Neutrophil (primary cell): ENCODE results near the gene LDLRAD4.

Source experiments
- H3K27ac ChIP-seq: fragments of 200-600 bp; sonication (generic); 2 replicates; pipeline ENCODE4 v1.5.1; 2016; ENCODE audit warnings: mild to moderate bottlenecking, moderate library complexity
- H3K27me3 ChIP-seq: fragments of 200-600 bp; sonication (generic); 2 replicates; pipeline ENCODE4 v1.6.0; 2016; ENCODE audit warnings: mild to moderate bottlenecking
- H3K36me3 ChIP-seq: fragments of 200-600 bp; sonication (generic); 2 replicates; pipeline ENCODE4 v1.5.1; 2017
- H3K4me1 ChIP-seq, 2 experiments: fragments of 200-600 bp in 1 of 2; sonication (generic) in 1 of 2; 1 replicate in 1 of 2; 2 replicates in 1 of 2; pipeline versions ENCODE4 v1.5.1 to v1.6.1; 2013 to 2016; ENCODE audit warnings: low read depth in 1 of 2, low read length in 1 of 2, mild to moderate bottlenecking in 1 of 2, moderate library complexity in 1 of 2; ENCODE audit not compliant: control insufficient read depth in 1 of 2, insufficient read depth in 1 of 2
- H3K4me3 ChIP-seq, 2 experiments: fragments of 200-600 bp in 1 of 2; sonication (generic) in 1 of 2; 1 replicate in 1 of 2; 2 replicates in 1 of 2; pipeline ENCODE4 v1.5.1; 2013 to 2016; ENCODE audit warnings: low read depth in 1 of 2, low read length in 1 of 2, mild to moderate bottlenecking in 1 of 2, moderate library complexity in 1 of 2
- H3K9me3 ChIP-seq: fragments of 200-600 bp; sonication (generic); 2 replicates; pipeline ENCODE4 v1.5.1; 2016
- CTCF ChIP-seq: fragments of 200-600 bp; sonication (generic); IDR thresholded peaks from 2 replicates; pipeline ENCODE4 v1.5.1; 2016; ENCODE audit warnings: antibody characterized with exemption

Gene LDLRAD4

DNA sequence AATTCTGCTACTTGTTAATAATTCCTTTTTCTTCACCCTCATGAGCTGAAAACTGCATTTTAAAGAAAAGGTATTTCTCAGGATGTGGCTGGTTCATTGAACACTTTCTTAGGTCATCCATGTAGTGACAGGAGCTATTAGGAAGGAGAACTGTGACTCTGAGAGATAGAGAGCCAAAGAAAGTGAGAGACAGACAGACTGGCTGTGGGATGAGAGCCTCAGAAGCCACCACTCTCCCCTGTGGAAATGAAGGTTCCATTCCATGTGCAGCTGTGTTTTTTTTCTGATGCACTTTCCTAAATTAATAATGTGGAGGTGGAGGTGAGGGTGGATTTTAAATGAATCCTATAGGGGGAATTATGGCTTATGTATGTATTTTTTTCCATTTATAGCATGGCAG, 394.5 kb downstream of the LDLRAD4 start:
- H3K9me3 ChIP-seq: no peaks in the 10 kb centered on the region
- peaks cover 11 to 25% of the 10 kb centered on the region in 2 experiments for H3K4me1 ChIP-seq
- H3K27ac ChIP-seq: no peak overlapping the region
- H3K4me3 ChIP-seq: no peak overlapping the region
- no peaks in the 10 kb centered on the region for H3K36me3 ChIP-seq
- TF ChIP-seq CTCF: no peak
- H3K27me3 ChIP-seq: peaks cover 62% of the 10 kb centered on the region

DNA sequence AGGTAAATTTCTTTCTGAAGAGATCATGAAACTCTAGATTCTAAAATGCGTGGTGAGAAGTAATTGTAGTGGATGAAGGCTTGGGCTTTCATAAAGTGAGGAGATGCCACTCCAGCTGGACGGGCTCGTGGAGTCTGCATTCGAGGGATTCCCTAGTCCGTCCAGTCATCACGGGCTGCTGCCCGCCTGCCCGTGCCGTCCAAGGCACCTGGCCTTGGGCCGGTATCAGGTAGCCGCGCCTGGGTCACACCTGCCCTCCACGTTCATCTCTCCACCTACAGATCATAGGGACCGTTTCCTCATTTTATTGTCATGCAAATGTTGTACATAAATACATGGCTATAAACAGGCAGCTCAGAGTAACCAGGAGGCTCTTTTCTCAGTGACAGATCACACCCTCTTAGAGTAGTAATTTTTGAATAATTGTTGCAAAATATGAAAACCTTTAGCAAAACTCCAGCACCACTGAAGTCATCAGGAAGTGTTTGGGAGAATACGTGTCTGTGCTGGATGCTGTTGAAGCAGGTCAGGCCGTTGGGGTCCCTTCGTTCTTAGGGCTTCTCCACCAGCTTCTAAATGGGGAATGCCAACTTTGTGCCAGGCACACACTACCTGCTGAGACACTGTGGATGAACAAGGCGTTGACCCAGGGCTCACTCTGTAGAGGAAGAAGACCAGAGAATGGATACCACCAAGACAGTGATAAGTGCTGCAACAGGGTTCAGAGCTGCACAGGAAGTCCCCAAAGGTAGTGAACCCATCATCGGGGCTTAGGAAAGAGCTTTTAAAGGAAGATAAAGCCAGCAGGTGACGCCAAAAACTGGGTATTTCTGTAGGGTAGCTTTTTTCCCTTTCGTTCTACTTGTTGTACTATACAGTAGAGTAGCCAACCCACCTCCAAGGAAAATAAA, 395.3 kb downstream of the LDLRAD4 start:
- Histone ChIP-seq H3K4me3 (no peak overlapping the region), H3K9me3 (no peaks in the 10 kb centered on the region), H3K27me3 (peaks cover 62% of the 10 kb centered on the region), H3K36me3 (no peaks in the 10 kb centered on the region), H3K4me1 (peaks cover 11 to 25% of the 10 kb centered on the region in 2 experiments), H3K27ac (no peak overlapping the region)
- TF ChIP-seq CTCF: no peak

- Histone ChIP-seq H3K27ac (no peak overlapping the region), H3K4me3 (no peak overlapping the region), H3K4me1 (peaks cover 11 to 25% of the 10 kb centered on the region in 2 experiments)
Observed at GRCh38 chr18:13614641-13615288, 396.2 kb downstream of the LDLRAD4 start.

DNA sequence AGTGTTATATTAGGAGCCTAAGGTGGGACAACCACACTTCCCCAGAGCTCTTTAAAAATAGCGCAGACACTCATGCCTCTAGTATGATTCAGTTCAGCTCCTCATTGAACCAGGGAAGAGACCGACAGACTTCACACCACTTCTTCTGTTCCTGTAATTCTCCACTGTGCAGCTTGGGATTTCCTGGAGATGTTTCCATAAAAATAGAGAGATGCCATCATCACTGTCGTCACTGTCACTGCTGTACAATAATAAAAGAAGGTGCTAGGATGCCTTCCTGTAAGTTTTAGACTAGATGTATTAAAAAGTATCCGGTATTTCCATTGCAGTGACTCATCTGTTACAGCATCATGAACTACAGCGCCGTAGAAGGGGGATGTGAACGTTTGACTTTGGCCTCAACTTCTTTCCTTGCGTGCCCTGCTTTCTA, 396.9 kb downstream of the LDLRAD4 start:
- Histone ChIP-seq H3K27ac (no peak overlapping the region), H3K9me3 (no peaks in the 10 kb centered on the region), H3K27me3 (peaks cover 52% of the 10 kb centered on the region), H3K36me3 (no peaks in the 10 kb centered on the region), H3K4me3 (no peak overlapping the region), H3K4me1 (peaks cover 11 to 25% of the 10 kb centered on the region in 2 experiments)
- no peak for TF ChIP-seq CTCF

More at GRCh38 chr18:13614641-13615288, 396.2 kb downstream of the LDLRAD4 start:
- peaks cover 55% of the 10 kb centered on the region for H3K27me3 ChIP-seq
- H3K36me3 ChIP-seq: no peaks in the 10 kb centered on the region
- H3K9me3 ChIP-seq: no peaks in the 10 kb centered on the region
- TF ChIP-seq CTCF: no peak

- Histone ChIP-seq H3K9me3 (no peaks in the 10 kb centered on the region), H3K27ac (no peak overlapping the region), H3K27me3 (peaks cover 46% of the 10 kb centered on the region), H3K4me1 (peaks cover 11 to 21% of the 10 kb centered on the region in 2 experiments), H3K4me3 (no peak overlapping the region), H3K36me3 (peaks cover 3% of the 10 kb centered on the region)
- TF ChIP-seq CTCF: no peak
Observed at GRCh38 chr18:13616041-13616440, 397.5 kb downstream of the LDLRAD4 start.
